NCI-H510A (cell line): ENCODE measurements around the gene RLF.
"Not testable (repeated sequence)": the region's sequence is repeated elsewhere in the genome, so short reads cannot be mapped to it uniquely, and the experiment has no call there.

Experiments
- DNase-seq: peaks from one replicate; lab custom pipeline; 2025; lab: John Stamatoyannopoulos, UW

Gene RLF

DNA sequence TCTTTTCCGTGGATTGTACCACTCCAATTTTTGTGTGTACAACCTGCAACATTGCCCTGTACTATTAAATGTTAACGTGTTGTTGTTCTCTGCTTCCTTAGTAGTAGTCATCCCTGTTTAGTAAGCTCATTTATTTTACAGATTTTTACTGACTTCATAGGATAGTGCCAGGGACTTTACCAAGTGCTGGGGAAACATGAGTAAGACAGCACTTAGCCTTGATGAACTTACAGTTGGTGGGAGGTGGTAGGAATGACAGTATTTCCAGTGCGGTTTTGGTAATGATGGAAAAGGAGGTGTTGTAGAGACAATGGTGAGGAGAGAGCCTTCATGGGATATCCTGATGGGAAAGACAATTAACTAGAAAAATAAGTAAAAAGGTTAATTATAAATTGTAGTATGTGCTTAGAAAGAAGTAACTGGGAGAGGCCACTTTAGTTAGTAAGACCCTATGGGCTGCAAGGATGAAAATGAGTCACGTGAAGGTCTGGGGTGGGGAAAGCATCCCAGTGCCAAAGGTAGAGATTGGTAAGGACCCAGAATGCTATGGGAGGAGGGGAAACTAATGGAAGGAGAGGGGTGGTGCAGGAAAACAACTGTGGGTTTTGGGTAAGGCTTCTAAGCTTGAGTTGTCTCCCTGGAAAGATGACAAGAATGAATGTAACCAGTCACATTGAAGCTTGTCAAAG, 1.7 kb downstream of the RLF start:
- no peak for DNase-seq

DNA sequence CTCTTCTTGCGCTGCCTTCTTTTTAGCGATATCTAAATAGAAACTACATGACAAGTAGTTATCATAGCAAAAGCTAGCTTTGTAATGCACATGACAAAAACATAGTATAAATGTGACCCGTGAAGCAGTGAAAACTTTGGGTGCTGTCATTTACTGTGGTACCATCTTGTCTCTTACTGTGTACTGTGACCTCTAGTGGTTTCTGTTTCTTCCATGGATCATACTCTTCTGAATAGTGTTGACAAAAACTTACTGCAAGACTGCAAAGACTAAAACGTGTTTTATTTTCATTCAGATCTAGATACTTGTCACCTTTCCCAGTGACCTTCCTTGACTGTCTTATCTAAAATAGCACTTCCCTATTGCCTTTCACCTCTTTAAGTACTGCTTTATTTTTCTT, 6.1 kb downstream of the RLF start:
- no peak for DNase-seq

DNA sequence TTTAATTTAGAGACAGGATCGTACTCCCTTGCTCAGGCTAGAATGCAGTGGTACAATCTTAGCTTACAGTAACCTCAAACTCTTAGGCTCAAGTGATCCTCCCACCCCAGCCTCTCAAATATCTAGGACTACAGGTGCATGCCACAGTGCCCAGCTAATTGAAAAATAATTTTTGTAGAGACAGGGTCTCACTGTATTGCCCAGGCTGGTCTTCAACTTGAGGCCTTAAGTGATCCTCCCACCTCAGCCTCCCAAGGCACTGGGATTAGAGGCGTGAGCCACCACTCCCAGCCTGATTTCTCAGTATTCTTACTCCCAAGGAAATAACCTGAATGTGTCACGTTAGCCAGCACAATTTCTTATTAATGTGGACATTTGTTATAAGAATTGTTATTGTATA, 9.8 kb downstream of the RLF start:
- no peak for DNase-seq

DNA sequence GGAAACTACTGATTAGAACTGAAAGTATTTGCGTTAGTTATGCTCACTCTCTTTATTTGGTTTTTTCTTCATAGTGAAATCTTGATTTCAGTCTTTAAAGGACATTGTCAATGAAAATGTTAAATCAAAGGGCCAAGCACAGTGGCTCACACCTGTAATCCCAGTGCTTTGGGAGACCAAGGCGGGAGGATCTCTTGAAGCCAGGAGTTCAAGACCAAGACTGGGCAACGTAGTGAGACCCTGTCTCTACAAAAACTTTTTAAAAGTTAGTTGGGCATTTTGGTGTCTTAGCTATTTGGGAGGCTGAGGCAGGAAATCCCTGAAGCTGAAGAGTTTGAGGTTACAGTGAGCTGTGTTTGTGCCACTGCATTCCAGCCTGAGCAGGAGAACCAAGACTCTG, 13.6 kb downstream of the RLF start:
- DNase-seq: no peak

DNA sequence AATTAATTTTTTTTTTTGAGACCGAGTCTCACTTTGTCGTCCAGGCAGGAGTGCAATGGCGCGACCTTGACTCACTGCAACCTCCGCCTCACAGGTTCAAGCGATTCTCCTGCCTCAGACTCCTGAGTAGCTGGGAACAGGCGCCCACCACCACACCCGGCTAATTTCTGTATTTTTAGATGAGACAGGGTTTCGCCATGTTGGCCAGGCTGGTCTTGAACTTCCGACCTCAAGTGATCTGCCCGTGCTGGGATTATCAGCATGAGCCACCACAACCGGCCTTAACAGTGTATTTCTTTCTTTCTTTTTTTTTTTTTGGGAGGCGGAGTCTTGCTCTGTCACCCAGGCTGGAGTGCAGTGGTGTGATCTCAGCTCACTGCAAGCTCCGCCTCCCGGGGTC, 15.8 kb downstream of the RLF start:
- not testable (repeated sequence) for DNase-seq

DNA sequence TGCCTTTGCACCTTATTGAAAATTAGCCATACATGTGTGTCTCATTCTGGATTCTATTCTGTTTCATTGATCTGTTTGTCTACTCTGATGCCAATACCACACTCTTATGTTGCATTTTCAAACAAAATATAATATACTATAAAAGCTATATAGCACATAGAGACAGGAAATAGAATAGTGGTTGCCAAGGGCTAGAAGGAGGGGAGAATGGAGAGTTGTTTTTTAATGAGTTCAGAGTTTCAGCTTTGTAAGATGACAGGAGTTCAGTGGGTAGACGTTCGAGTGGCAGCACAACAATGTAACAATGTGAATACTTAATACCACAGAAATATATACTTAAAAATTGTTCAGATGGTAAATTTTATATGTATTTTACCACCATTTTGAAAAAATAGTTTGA, 17.0 kb downstream of the RLF start:
- DNase-seq: no peak

DNA sequence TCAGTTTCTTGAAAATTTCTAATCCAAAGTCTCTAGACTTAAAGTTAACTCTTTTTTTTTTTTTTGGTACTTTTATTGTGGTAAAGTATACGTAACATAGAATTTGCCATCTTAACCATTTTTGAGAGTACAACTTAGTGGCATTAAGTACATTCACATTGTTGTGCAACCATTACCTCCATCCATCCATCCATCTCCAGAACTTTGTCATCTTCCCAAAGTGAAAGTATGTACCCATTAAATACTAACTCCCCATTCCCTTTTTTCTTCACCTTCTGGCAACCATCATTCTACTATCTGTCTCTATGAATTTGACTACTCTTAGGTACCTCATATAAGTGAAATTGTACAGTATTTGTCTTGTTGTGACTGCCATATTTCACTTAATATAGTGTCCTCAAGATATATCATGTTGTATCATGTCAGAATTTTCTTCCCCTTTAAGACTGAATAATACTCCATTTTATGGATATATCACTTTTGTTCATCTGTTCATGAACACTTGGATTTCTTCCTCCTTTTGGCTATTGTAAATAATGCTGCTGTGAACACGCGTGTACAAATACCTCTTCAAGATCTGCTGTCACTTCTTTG, 18.4 kb downstream of the RLF start:
- DNase-seq: no peak

DNA sequence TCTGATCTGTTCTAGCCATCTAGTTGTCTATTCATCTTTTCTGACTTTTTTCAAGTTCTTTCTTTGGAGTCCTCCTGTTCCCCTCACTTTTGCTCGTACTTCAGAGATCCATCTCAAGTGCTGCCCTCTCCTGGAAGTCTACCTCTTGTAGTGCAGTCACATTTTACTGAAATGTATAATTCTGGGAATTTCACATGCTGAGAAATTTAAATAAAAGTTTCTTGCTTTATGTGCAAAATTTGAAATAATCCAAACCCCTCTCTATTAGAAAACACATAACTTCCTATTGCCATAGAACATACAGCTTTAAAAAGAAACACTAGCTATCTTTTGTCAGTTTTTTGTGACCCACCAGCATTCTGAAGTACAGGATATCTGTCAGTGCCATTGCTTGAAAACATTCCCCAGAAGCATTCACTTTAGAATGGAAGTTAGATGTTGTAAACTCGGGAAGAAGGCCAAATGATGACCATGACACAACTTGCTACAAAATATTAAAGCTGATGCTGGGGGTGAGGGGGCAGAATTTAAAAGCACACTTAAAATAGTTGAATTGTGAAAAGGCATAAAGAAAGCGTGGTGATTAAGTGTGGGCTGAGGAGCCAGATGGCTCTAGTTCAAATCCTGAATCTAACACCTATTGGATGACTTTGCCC, 22.0 kb downstream of the RLF start:
- no peak for DNase-seq

DNA sequence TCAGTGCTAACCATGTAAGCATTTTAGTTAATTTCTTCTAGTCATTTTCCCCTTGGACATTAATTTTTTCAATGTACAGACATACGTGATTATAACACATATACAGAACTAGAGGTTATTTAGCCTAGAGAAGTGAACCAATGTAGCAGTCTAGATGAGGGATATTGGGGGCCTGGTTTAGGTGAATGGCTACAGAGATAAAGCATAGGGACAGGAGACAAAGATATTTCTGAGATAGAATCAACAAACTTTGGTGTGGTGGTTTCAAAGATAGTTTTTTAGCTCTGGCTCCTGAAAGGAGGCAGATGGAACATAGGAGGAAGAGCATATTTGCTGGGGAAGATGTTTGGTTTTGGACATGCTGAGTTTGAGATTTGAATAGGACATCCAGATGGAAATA, 23.0 kb downstream of the RLF start:
- no peak for DNase-seq

DNA sequence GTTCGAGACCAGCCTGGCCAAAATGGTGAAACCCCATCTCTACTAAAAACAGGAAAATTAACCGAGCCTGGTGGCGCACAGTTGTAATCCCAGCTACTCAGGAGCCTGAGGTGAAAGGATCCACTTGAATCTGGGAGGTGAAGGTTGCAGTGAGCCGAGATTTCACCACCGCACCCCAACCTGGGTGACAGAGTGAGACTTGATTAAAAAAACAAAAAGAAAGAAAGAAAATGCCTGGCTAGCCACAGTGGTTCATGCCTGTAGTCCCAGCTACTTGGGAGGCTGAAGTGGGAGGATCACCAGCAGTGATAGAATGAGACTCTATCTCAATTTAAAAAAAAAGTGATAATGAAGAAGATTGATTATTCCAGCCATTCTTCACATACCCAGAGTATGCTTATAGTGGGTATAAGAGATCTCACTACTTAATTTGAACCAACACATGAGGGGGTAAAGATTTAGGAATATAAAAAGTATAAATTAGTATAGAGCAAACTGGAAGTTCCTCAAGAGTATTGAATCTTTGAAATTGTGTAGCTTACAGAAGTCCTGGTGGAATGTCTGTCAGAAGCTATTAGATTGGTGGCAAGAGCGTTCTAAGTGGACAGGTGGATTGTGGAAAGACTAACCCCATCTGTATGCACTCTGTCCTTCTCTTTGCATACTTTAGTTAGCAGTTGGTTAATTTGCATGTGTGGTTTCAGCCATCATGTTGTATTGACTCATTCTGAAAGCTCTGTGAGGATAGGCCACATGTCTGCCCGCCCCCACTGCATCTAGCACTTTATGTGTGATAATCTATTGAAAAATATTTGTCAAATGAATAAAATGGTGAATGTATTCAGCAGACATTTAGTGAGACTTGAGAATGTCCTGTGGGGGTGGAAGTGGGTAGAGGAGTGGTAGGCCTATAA, 25.0 kb downstream of the RLF start:
- no peak for DNase-seq

DNA sequence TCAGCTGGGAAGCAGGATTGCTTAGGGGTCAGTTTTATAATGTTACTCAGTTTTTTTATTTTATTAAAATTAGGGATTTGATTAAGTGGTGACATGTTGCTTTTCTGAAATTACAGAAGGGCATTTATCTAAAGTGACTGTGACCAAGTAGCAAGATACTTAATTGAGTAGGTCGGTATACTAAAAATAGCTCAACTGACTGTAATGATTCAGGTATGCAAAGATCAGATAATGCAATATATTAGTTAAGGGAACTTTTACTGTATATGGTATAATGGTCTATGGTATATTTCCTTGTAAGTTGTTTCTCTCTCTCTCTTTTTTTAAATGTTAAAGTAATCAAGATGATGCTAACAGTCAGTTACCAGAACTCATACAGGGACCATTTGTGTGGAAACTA, 26.2 kb downstream of the RLF start:
- no peak for DNase-seq

DNA sequence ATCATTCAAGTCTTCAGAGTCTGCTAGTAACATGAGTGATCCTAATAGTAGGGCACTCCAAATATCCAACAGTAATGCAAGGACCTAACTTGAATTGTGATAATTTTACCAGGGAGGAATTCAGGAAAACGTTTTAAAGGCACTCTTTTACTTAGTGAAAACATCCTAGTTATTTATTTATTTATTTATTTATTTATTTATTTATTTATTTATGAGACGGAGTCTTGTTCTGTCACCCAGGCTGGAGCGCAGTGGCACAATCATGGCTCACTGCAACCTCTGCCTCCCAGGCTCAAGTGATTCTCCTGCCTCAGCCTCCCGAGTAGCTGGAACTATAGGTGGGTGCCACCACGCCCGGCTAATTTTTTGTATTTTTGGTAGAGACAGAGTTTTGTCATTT, 33.5 kb downstream of the RLF start:
- DNase-seq: not testable (repeated sequence)

DNA sequence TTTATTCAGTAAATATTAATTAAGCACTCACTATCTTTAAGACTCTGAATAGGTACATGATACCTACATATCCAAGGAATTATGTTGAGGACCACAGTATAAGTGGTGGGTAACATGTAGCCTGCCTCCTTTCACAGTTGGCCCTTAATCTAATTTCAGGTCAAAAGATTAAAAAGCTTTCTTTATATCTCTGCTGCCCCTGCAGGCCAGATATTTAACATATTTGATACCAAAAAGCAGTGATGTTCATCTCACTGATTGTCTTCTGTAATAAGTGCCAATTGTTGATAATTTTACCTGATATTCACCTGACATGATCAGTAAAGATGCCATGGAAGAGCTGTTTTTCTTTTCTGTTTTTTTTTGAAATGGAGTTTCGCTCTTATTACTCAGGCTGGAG, 36.5 kb downstream of the RLF start:
- no peak for DNase-seq

DNA sequence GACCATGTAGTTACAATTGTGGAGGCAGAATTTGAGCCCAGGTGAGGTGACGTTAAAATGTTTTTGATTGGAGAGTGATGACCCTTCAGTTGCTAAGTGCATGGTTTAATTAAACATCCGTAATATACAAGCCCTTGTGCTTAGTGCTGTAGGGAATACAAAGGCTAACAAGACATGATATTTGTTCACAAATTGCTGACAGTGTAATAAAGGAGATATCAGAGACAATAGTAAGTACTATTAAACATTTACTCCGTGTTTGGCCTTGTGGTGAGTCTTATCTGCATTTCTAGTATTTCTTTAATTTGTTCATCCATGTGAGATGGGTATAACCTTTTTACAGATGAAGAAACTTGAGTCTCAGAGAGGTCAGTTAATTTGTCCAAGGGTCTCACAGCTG, 37.9 kb downstream of the RLF start:
- DNase-seq: no peak

DNA sequence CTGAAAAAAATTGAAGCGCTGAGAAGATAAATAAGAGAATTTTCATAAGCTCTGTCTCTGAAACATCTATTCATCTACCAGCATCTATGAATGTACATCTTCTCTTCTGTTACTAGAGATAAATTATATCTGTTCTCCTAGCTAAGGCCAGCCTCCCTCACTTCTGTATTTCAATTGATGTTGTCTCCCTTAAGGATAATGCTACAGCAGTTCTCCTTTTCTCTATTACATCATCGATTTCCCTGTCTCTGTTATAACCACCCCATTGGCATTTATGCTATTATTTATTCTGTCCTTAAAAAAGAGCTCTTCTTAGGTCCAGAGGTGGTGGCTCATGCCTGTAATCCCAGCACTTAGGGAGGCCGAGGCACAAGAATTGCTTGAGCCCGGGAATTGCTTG, 43.7 kb downstream of the RLF start:
- no peak for DNase-seq

DNA sequence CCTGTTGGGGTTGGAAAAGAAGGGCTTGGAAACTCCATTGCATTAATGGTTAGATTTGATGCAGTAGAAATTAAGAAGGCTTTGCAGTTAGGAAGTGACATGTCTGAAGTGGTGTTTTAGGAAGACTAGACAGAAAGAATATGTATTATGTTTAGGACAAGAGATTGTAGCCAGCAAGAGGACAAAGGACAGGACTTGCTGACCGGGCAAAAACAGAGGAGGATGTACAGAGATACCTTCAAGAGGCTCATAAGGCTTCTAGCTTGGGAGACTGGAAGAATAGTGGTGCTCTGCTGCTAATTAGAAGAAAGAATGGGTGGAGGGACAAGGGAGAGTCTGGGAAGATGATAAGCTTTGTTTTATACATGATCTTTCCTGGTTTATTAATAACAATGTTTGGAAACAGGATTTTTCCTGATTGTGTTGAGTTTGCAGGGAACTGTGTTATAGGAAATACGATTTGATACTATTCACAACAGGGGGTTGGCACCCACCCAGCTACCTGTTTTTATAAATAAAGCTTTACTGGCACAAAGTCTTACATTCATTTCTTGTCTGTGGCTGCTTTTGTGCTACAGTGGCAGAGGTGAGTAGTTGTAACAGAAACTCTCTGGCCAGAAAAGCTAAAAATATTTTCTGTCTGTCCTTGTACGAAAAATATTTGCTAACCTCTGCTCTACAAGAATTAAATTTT, 49.5 kb downstream of the RLF start:
- no peak for DNase-seq

DNA sequence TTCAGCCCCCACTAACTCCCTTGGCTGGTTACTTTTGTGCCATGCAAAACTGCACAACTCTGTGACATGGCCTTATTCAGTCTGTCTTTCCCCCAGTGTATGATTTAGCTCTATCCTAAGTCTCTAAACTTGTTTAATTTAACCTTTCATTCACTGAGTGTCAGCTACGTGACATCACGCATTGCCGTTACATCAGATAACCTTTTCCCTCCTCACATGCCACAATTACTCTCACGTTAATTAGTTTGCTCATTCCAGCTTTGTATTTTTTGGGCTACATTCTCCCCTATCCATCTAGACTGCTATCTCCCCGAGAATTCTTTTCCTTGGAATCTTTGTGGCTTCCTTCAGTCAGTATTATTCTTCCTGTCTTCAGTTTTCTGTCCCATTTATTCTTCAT, 57.1 kb downstream of the RLF start:
- no peak for DNase-seq

DNA sequence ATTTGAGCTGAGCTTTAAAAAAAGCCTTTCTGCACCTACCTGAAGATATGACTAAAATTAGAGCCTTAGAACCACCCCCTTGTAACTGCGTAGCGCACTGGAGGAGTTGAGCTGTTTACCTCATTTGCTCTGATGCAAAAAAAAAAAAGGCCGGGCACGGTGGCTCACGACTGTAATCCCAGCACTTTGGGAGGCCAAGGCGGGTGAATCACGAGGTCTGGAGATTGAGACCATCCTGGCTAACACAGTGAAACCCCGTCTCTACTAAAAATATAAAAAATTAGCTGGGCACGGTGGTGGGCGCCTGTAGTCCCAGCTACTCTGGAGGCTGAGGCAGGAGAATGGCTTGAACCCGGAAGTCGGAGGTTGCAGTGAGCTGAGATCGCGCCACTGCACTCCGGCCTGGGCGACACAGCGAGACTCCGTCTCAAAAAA, 60.3 kb downstream of the RLF start:
- DNase-seq: not testable (repeated sequence)

DNA sequence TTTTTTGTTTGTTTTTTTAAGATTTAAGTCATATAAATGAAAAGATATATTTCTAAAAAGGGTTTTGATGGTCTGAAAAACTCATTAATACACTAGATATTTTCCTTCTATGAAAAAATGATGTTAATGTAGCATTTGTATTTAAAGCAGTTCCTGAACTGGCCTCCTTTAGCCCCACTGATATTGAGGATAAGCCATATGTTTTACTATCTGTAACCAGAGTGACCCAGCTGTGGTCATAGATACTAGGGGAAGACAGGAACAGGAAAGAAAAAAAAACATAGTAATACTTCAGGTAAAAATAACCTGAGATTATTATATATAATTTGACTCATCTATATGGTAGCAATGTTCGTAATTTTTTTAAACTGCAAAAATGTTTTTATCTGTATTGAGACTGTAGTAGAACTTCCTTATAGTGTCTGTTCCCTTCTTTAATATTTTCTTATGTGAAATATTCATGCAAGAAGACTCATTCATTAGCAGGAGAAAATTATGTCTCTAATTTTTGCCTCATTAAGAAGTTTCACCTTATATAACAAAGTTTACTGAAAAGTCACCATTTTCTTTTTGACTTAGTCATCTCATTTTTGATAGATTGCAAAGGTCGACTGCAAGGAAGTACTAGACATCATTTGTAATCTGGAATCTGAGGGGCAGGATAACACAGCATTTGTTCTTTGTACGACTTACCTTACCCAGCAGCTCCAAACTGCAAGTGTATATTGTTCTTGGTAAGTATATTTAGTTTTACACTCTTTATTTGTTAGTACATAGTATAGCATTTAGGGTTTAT, 61.0 kb downstream of the RLF start:
- no peak for DNase-seq

DNA sequence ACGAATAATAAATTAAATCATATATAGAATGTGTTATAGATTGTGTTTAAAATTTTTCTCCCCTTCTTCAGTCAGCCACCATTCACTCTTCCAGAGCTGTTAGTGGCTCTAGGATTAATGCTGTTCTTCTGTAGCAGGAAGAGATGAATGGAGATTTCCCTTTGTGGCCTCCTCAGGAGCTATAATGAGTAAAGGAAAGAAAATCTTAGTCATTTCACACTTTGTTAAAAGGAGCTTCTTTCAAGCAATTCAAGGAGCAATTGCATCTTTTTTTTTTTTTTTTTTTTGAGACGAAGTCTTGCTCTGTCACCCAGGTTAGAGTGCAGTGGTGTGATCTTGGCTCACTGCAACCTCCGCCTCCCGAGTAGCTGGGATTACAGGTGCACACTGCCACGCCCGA, 62.9 kb downstream of the RLF start:
- DNase-seq: no peak

DNA sequence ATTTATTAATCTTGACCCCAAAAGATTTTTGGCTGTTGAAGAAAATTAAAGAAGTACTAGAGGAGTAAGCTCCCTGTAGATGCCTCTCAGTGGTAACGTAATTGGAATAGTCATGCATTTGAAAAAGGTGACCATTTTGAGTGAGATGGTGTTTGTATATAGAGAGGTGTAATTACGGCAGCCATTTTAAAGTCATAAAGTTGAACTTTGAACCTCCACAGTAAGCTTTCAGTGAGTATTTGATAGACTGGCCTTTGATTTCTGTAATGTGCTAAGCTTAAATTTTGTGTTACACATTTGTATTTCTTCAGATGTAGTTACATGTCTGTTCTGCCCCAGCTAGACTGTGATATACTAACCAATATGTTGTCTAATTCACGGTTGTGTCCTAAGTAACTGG, 65.0 kb downstream of the RLF start:
- DNase-seq: no peak
